LHCN-M2 (cell line): ENCODE data around the gene CPB2. TPM values are rescaled to one million over a fixed set of nuclear protein-coding genes. Genes with fewer than 3 reads are reported as not detected.

Source experiments
- total RNA-seq: library from RNA; depleted of rRNA; stranded (reverse); fragments of >200 nt; gene quantifications from 2 replicates; pipeline ENCODE4 v1.2.3, GENCODE V29; 2014; rRNA removed

Gene CPB2
- total RNA-seq, 1 experiment from 2014 or later, result not detected

Other genes with a start within 250 kb of the CPB2 start
- 13.0 and 15.4 TPM in 2 replicates for gene ZC3H13, start 52.3 kb downstream of the CPB2 start, total RNA-seq
- not detected in 2 replicates for gene LCP1, start 77.1 kb upstream of the CPB2 start, total RNA-seq
- not detected in 2 replicates for gene LRRC63, start 106.9 kb upstream of the CPB2 start, total RNA-seq